ENCODE results near the gene STAT3. TPM values are rescaled to one million over a fixed set of nuclear protein-coding genes. Genes with fewer than 3 reads are reported as not detected.

STAT3 gene
- total and polyA plus RNA-seq, 2 of the 13 experiments (the other 11 are each of a cell fraction or from before 2014, with no cell fraction given) = 61.8 to 62.4 TPM

DNA sequence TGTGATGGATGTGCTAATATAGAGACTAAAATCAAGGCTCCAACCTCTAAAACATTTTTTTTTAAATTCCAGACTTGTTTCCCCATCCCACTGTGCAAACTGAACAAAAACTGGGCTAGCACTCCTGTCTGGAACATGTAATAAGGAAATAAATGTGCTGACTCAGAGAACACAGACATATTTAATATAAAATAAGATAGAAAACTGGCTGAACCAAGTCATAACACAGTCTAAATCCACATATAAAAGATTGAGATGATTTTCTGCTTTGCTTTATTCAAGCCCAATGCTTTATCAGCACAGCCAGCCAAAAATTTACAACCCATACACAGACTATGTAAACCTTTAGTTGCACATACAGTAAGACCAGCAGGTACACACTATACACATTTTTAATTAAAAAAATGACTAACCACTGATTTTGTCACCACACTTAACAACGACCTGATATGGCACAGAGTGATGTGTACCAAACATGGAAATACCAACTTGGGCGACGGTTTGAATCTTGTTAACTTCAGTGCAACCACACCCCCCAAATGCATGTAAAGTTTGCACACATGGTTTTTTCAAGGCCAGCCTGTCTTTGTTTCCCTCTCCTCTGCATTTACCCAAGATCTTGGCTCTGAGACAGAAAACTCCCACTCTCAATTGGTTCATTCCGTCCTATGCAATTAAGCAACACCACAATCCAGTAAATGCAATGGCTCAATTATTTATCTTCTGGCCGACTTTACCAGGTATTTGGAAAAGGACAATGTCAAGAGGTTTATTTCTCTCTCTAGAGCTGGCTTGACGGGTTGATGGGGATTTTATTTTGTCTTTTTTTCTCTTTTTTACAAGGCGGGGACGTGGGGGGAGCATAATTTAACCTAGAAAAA, 1.2 kb downstream of the STAT3 start (continued):
- TF ChIP-seq, protein P1, sequence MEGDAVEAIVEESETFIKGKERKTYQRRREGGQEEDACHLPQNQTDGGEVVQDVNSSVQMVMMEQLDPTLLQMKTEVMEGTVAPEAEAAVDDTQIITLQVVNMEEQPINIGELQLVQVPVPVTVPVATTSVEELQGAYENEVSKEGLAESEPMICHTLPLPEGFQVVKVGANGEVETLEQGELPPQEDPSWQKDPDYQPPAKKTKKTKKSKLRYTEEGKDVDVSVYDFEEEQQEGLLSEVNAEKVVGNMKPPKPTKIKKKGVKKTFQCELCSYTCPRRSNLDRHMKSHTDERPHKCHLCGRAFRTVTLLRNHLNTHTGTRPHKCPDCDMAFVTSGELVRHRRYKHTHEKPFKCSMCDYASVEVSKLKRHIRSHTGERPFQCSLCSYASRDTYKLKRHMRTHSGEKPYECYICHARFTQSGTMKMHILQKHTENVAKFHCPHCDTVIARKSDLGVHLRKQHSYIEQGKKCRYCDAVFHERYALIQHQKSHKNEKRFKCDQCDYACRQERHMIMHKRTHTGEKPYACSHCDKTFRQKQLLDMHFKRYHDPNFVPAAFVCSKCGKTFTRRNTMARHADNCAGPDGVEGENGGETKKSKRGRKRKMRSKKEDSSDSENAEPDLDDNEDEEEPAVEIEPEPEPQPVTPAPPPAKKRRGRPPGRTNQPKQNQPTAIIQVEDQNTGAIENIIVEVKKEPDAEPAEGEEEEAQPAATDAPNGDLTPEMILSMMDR (CRISPR knock-in tag; IDR thresholded peaks at IDR 0.05) = no peak
- TF ChIP-seq ZNF891 (CRISPR knock-in tag; IDR thresholded peaks at IDR 0.05) = no peak
- no peak for TF ChIP-seq FOXA1 (IDR thresholded peaks at IDR 0.05)
- TF ChIP-seq FOXA1 (CRISPR knock-in tag; IDR thresholded peaks at IDR 0.05) = peak; percentile 41; the same call in 1 of the 2 replicates
- TF ChIP-seq, protein P2, sequence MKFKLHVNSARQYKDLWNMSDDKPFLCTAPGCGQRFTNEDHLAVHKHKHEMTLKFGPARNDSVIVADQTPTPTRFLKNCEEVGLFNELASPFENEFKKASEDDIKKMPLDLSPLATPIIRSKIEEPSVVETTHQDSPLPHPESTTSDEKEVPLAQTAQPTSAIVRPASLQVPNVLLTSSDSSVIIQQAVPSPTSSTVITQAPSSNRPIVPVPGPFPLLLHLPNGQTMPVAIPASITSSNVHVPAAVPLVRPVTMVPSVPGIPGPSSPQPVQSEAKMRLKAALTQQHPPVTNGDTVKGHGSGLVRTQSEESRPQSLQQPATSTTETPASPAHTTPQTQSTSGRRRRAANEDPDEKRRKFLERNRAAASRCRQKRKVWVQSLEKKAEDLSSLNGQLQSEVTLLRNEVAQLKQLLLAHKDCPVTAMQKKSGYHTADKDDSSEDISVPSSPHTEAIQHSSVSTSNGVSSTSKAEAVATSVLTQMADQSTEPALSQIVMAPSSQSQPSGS (CRISPR knock-in tag; IDR thresholded peaks at IDR 0.05) = no peak
- no peak for TF ChIP-seq MEIS1 (CRISPR knock-in tag; IDR thresholded peaks at IDR 0.05; ENCODE audit: borderline replicate concordance)
- no peak for TF ChIP-seq GFI1 (CRISPR knock-in tag; IDR thresholded peaks at IDR 0.05; ENCODE audit: borderline replicate concordance)
- TF ChIP-seq SMAD9 (CRISPR knock-in tag; IDR thresholded peaks at IDR 0.05) = no peak

DNA sequence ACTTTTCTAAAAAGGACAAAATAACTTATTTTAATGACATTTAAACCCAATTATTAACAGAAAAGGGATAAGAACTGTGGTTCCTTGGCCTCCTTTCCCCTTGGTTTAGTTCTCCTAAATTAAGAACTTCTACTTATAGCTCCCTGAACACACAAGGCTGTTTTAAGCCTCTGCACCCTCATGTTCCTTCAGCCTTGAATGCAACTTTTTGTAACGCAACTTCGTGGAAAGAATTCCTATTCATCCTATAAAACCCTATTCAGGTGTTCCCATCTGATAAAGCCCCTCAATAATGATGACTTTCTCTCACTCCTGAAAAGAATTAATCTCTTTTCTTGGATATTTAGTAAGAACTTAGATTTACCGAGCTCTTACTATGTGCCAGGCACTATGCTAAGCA, 6.3 kb downstream of the STAT3 start:
- TF ChIP-seq, protein P3, sequence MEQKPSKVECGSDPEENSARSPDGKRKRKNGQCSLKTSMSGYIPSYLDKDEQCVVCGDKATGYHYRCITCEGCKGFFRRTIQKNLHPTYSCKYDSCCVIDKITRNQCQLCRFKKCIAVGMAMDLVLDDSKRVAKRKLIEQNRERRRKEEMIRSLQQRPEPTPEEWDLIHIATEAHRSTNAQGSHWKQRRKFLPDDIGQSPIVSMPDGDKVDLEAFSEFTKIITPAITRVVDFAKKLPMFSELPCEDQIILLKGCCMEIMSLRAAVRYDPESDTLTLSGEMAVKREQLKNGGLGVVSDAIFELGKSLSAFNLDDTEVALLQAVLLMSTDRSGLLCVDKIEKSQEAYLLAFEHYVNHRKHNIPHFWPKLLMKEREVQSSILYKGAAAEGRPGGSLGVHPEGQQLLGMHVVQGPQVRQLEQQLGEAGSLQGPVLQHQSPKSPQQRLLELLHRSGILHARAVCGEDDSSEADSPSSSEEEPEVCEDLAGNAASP (CRISPR knock-in tag; IDR thresholded peaks at IDR 0.05; ENCODE audit: borderline replicate concordance) = no peak
- TF ChIP-seq, protein P4, sequence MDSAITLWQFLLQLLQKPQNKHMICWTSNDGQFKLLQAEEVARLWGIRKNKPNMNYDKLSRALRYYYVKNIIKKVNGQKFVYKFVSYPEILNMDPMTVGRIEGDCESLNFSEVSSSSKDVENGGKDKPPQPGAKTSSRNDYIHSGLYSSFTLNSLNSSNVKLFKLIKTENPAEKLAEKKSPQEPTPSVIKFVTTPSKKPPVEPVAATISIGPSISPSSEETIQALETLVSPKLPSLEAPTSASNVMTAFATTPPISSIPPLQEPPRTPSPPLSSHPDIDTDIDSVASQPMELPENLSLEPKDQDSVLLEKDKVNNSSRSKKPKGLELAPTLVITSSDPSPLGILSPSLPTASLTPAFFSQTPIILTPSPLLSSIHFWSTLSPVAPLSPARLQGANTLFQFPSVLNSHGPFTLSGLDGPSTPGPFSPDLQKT (CRISPR knock-in tag; IDR thresholded peaks at IDR 0.05; ENCODE audit: borderline replicate concordance) = no peak
- no peak for TF ChIP-seq CBFB (CRISPR knock-in tag; IDR thresholded peaks at IDR 0.05)
- TF ChIP-seq, protein P5, sequence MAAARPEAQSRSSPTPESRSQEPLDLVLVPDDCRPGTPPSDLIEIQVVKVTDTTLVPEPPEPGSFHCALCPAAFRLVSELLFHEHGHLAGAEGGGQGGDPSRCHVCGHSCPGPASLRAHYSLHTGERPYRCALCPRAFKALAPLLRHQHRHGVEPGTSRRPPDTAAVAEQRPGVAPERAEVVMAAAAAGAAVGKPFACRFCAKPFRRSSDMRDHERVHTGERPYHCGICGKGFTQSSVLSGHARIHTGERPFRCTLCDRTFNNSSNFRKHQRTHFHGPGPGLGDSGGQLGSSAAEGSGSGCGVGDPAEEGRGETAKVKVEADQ (CRISPR knock-in tag; IDR thresholded peaks at IDR 0.05; ENCODE audit: borderline replicate concordance) = no peak
- TF ChIP-seq NCOA5 (CRISPR knock-in tag; IDR thresholded peaks at IDR 0.05) = no peak
- POLR2A ChIA-PET = no interaction called here
- DNase-seq (ENCODE audit: low spot score) = no peak
- CTCF ChIA-PET (ENCODE audit: low intra/inter-chr PET ratio, low total read pairs) = no interaction called here
- Histone ChIP-seq H3K9me3 (ENCODE audit: low read length) (no peaks in the 10 kb centered on the region), H3K4me3 (replicated peaks in 1 of 3; ENCODE audit: insufficient read depth in 1 of 3, low read depth in 2 of 3, low read length in 3 of 3) (no peak overlapping the region), H3K4me2 (ENCODE audit: low read depth, low read length) (no peak overlapping the region), H3K79me2 (ENCODE audit: insufficient read depth, low read length) (peaks cover 89% of the 10 kb centered on the region), H3K36me3 (replicated peaks in 1 of 2; ENCODE audit: control insufficient read depth in 1 of 2, insufficient read depth in 2 of 2, low read length in 2 of 2) (no peaks in the 10 kb centered on the region), H2AFZ (ENCODE audit: low read length) (no peak overlapping the region), H3K9ac (ENCODE audit: insufficient read depth, low read depth, low read length) (no peak overlapping the region), H4K20me1 (ENCODE audit: insufficient read depth, low read length) (peaks cover 25% of the 10 kb centered on the region), H3K27me3 (ENCODE audit: control insufficient read depth in 1 of 2, insufficient read depth in 2 of 2, low read length in 2 of 2) (no peaks in the 10 kb centered on the region), H3K27ac (ENCODE audit: extremely low read length, insufficient read depth, low read length) (peak overlapping the region; percentile 6), H3K4me1 (ENCODE audit: insufficient read depth, low read length) (peaks cover 88% of the 10 kb centered on the region)
- BruUV-seq (replicated peaks) = no TSS peak
- in situ Hi-C loops (cut with HindIII; ENCODE audit: extremely low pct_ligation_motif_present, low pct_unique_long_range_greater_than_20kb) (no loop called here), intact Hi-C loops (cut with micrococcal nuclease; ENCODE audit: unreplicated experiment) (no loop called here)
- 89% methylated on average over 3 of the region's 3 CpGs for WGBS (ENCODE audit: low lambda C conversion rate)
- no peak for ATAC-seq
- no peak for FAIRE-seq
